Tibial nerve (tissue), 4 donors: ENCODE data around the gene MAP4. TPM values are rescaled to one million over a fixed set of nuclear protein-coding genes. Genes with fewer than 3 reads are reported as not detected.
"Not testable (repeated sequence)": the region's sequence is repeated elsewhere in the genome, so short reads cannot be mapped to it uniquely, and the experiment has no call there.

Experiments used
- DNase-seq, 2 donors: peaks; one replicate each; pipeline ENCODE4 v3.0.0-alpha.2; 2019; ENCODE audit warnings: low spot score in 2 of 2
- H3K27ac ChIP-seq, 4 donors: fragments of 200-600 bp; sonication (generic) in 3 of 4; one replicate each; pipeline ENCODE4 v1.5.1; 2017 to 2019; ENCODE audit warnings: mild to moderate bottlenecking in 1 of 4
- H3K27me3 ChIP-seq, 2 donors: fragments of 200-600 bp; sonication (generic) in 1 of 2; one replicate each; pipeline versions ENCODE4 v1.5.1 to v1.6.0; 2017 to 2019
- H3K36me3 ChIP-seq, 3 donors: fragments of 200-600 bp; sonication (generic); one replicate each; pipeline ENCODE4 v1.5.1; 2018 to 2019
- H3K4me1 ChIP-seq, 4 donors: fragments of 200-600 bp; sonication (generic) in 3 of 4; one replicate each; pipeline ENCODE4 v1.5.1; 2017 to 2019
- H3K4me3 ChIP-seq, 4 donors: fragments of 200-600 bp; sonication (generic) in 3 of 4; one replicate each; pipeline ENCODE4 v1.5.1; 2017 to 2019; ENCODE audit warnings: mild to moderate bottlenecking in 1 of 4, moderate library complexity in 1 of 4
- H3K9me3 ChIP-seq, 4 donors: fragments of 200-600 bp; sonication (generic) in 3 of 4; one replicate each; pipeline ENCODE4 v1.5.1; 2017 to 2019
- CTCF ChIP-seq, 5 experiments: fragments of 200-600 bp in 3 of 5; fragments of 450-650 bp in 2 of 5; sonication (generic) in 3 of 5; IDR thresholded peaks; one replicate each; pipeline ENCODE4 v1.5.1; 2016 to 2019; ENCODE audit warnings: antibody characterized with exemption in 5 of 5, mild to moderate bottlenecking in 3 of 5, moderate library complexity in 2 of 5
- EP300 ChIP-seq, 2 donors: sonication (generic); formaldehyde crosslinking; IDR thresholded peaks; one replicate each; pipeline ENCODE4 v1.6.1; 2017; ENCODE audit warnings: antibody characterized with exemption in 2 of 2, mild to moderate bottlenecking in 1 of 2
- POLR2A ChIP-seq, 2 donors: fragments of 450-650 bp; IDR thresholded peaks; one replicate each; pipeline ENCODE4 v1.6.1; 2017; ENCODE audit warnings: antibody characterized with exemption in 2 of 2, mild to moderate bottlenecking in 2 of 2, moderate library complexity in 2 of 2
- WGBS, 2 donors: methylation state at CpG; one replicate each; pipeline ENCODE4 v1.1.5; 2018; 5-methylcytosine and 5-hydroxymethylcytosine counted together
- total RNA-seq, 4 donors: library from RNA; depleted of rRNA; stranded (reverse); fragments of >200 nt; gene quantifications; one replicate each; pipeline ENCODE4 v1.1.0, GENCODE V29; 2016

MAP4 gene
- total RNA-seq, 4 donors from 2014 or later = 201 to 239 (median 231) TPM

GRCh38 chr3:47838503-47838902, 177.7 kb downstream of the MAP4 start:
- Histone ChIP-seq H3K36me3 (peaks cover 7 to 95% (median 17%) of the 10 kb centered on the region in 3 donors), H3K9me3 (no peaks in the 10 kb centered on the region), H3K27me3 (no peaks in the 10 kb centered on the region), H3K27ac (no peak overlapping the region), H3K4me1 (no peaks in the 10 kb centered on the region), H3K4me3 (no peak overlapping the region)
- TF ChIP-seq EP300 (IDR thresholded peaks at IDR 0.05) = no peak
- no peak for TF ChIP-seq POLR2A (IDR thresholded peaks at IDR 0.05)
- 89 to 90% methylated on average over 5 of the region's 5 CpGs for WGBS, 2 donors
- no peak for DNase-seq

GRCh38 chr3:47836986-47837385, 179.2 kb downstream of the MAP4 start:
- 78 to 82% methylated on average over 7 of the region's 7 CpGs for WGBS, 2 donors
- Histone ChIP-seq H3K27ac (no peak overlapping the region), H3K4me3 (no peak overlapping the region), H3K4me1 (no peaks in the 10 kb centered on the region), H3K36me3 (peaks cover 4 to 95% (median 12%) of the 10 kb centered on the region in 3 donors), H3K9me3 (no peaks in the 10 kb centered on the region), H3K27me3 (no peaks in the 10 kb centered on the region)
- no peak for TF ChIP-seq CTCF (IDR thresholded peaks at IDR 0.05)
- TF ChIP-seq POLR2A (IDR thresholded peaks at IDR 0.05) = no peak
- TF ChIP-seq EP300 (IDR thresholded peaks at IDR 0.05) = no peak
- DNase-seq = no peak

- Histone ChIP-seq H3K36me3 (peaks cover 0 to 76% (median 15%) of the 10 kb centered on the region in 3 donors), H3K4me1 (peaks cover 0 to 21% (median 14%) of the 10 kb centered on the region in 4 donors)
- DNase-seq, H3K9me3 ChIP-seq, H3K27me3 ChIP-seq, H3K27ac ChIP-seq, H3K4me3 ChIP-seq: not testable (repeated sequence)
- WGBS, 2 donors = 86 to 92% methylated on average over 9 of the region's 9 CpGs
These were observed 186.7 kb downstream of the MAP4 start for GRCh38 chr3:47829482-47829881.

GRCh38 chr3:47825590-47825989, 190.6 kb downstream of the MAP4 start:
- Histone ChIP-seq H3K4me3 (peak overlapping the region; percentile 78 to 98 (median 92)), H3K9me3 (no peaks in the 10 kb centered on the region), H3K36me3 (peaks cover 0 to 54% (median 0%) of the 10 kb centered on the region in 3 donors), H3K27ac (peak overlapping the region in 3 of 4 donors; percentile 89 to 91 (median 91)), H3K4me1 (peaks cover 0 to 27% (median 16%) of the 10 kb centered on the region in 4 donors), H3K27me3 (no peaks in the 10 kb centered on the region)
- 13 to 22% methylated on average over 7 of the region's 7 CpGs for WGBS, 2 donors
- no peak for DNase-seq
- TF ChIP-seq CTCF (IDR thresholded peaks at IDR 0.05) = no peak
- no peak for TF ChIP-seq POLR2A (IDR thresholded peaks at IDR 0.05)
- TF ChIP-seq EP300 (IDR thresholded peaks at IDR 0.05) = no peak

- H3K27me3 ChIP-seq = no peaks in the 10 kb centered on the region
- DNase-seq = peak; percentile 57
- peaks cover 0 to 27% (median 16%) of the 10 kb centered on the region in 4 donors for H3K4me1 ChIP-seq
- H3K27ac ChIP-seq = peak overlapping the region; percentile 79 to 91 (median 90)
- no peaks in the 10 kb centered on the region for H3K9me3 ChIP-seq
- TF ChIP-seq CTCF (IDR thresholded peaks at IDR 0.05) = peak; percentile 82 to 97 (median 92)
- TF ChIP-seq POLR2A (IDR thresholded peaks at IDR 0.05) = no peak
- TF ChIP-seq EP300 (IDR thresholded peaks at IDR 0.05) = peak in 1 of 2 donors; percentile 25
- peak overlapping the region; percentile 78 to 98 (median 92) for H3K4me3 ChIP-seq
- 5 to 6% methylated on average over 28 to 56 of the region's 77 CpGs for WGBS, 2 donors
- H3K36me3 ChIP-seq = peaks cover 0 to 54% (median 0%) of the 10 kb centered on the region in 3 donors
These were observed 191.4 kb downstream of the MAP4 start for GRCh38 chr3:47824541-47825473.

- H3K4me3 ChIP-seq = no peak overlapping the region
- TF ChIP-seq EP300 (IDR thresholded peaks at IDR 0.05) = no peak
- TF ChIP-seq POLR2A (IDR thresholded peaks at IDR 0.05) = no peak
- no peak for TF ChIP-seq CTCF (IDR thresholded peaks at IDR 0.05)
- H3K27me3 ChIP-seq = no peaks in the 10 kb centered on the region
- H3K4me1 ChIP-seq = peaks cover 0 to 4% (median 0%) of the 10 kb centered on the region in 4 donors
- DNase-seq = no peak
- peaks cover 0 to 81% (median 4%) of the 10 kb centered on the region in 3 donors for H3K36me3 ChIP-seq
- WGBS, 2 donors = 89 to 91% methylated on average over 7 of the region's 7 CpGs
- H3K27ac ChIP-seq = no peak overlapping the region
- no peaks in the 10 kb centered on the region for H3K9me3 ChIP-seq
These were observed 198.6 kb downstream of the MAP4 start for GRCh38 chr3:47817609-47818008.
